GM18861 (cell line): ENCODE measurements around the gene CPNE4.

Source experiments
- ATAC-seq: cut with Tn5 transposase; IDR thresholded peaks from one replicate; pipeline ENCODE4 v1.9.1; 2021; ENCODE audit not compliant: unreplicated experiment

The CPNE4 gene

DNA sequence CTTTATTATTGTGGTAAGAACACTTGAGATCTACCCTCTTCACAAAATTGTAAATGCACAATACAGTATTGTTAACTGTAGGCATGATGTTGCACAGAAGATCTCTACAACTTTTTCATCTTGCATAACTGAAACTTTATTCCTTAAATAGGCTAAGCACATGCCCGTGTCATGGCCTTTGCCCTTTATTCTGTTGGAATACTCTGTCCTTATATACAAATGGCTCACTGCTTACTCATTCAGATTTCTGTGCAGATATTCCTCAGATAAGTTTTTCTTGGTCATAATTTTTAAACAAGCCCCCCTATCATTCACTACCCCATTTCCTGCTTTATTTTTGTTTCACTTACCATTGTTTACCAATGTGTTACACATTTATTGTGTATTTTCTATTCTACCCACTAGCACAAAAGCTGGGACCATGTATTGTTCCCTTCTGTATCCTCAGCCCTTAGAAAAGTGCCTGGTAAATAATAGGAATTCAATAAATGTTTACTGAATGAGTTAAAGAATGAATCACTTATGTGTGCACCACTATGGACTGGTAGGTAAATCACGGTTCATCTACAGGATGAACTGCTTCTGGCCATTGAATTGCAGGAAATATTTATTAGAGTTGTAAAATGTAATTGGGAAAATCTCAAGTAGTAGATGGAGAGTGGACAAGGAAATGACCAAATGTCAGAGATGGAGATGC is 151.0 kb downstream of the CPNE4 start:
- ATAC-seq, result no peak

DNA sequence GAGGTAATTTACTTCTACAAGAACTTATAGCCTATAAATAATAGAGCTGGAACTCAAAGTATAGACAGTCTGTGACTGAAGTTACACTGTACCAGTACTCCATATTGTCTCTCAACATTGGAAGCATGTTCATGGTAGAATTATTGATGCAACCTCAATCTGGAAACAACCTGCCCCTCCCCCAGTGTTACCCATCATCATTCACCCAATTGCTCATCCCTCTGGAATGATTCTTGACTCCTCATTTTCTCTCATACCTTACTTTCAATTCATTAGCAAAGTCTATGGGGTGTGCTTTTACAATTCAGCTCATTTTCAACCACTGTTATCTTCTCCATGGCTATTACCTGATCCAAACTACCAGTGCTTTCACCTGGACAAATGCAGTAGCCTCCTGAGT is 151.7 kb downstream of the CPNE4 start:
- no peak for ATAC-seq

DNA sequence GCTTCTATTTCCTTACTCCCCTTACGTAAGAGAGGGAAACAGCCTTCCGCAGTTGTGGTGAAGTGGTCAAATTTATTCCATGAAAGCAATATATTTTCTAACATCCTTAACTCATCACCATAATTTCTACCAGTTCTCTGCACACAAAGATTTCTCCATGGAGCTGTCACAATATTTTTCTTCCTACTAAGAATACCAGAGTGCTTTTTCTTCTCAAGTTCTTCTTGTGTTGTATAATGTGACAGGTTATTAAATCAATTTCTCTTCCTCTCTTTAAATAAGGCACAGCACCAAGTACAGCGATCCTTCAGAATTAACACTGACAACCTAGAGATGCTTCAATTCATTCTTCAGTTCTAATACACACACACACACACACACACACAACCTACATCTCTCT is 153.0 kb downstream of the CPNE4 start:
- ATAC-seq, result no peak

DNA sequence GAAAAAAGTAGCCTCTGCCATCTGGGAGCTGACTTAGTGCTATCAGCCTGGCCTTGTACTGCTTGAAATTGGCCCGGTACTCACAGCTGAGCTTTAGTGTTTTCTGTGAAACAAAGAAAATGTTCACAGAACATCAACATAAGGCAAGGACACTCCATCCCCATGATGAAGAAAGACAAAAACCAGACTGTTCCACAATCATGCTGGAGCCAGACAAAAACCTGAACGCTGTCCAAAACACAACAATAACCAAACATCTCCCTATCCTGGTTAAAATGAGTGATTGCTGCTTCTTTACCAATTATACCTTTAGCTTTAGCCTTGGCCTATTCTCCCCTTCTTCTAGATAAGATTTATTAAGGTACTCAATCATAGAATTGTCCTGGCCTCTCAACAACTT is 153.9 kb downstream of the CPNE4 start:
- no peak for ATAC-seq

DNA sequence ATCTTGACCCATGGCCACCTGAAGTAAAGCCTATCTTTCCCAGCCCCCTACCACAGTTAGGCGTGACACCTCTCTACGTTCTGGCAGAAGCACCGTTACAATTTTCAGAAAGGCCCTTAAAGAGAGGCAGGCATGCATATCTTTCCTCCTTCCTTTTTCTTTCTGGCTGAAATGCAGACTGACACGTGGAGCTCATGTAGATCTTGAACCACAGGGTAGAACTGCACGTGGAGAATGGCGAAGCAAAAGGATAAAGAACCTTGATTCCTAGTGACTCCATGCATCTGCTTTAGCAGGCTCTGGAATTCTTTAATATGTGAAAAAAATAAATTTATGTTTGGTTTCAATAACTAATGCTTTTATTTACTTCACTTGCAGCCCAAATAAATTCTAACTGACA is 166.6 kb downstream of the CPNE4 start:
- ATAC-seq, result no peak

DNA sequence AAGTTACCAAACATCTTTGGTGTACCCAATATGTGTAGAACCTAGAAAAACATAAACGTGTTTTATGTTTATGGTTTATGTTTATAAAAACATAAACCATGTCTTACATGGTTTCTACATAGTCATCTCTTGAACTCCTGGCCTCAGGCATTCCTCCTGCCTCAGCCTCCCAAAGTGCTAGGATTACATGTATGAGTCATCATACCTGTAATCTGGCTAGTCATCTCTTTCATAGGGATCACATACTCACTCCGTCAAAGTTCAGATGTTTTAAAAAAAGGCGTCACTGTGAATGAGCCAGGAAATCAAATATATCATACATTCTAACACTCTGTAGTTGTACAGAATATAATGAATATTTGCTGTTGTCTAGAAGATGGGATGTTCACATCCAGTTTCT is 178.6 kb downstream of the CPNE4 start:
- ATAC-seq, result no peak

DNA sequence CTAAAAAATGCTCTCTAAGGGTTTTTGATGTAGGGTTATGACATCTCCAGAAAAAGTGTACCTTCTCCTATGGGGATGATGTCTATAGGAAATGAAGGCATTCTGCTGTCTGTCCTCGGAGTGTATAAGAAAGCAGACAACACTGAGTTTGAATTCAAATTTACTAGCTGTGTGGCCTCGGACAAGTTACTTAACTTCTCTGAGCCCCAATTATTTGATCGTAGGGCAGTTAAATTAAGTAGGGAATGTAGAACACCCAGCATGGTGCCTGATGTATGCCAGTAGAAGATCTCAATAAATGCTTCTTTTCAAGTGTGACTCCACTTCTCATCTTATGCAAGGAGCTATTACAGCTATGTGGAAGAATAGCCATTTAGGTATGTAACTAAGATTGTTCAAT is 184.6 kb downstream of the CPNE4 start:
- no peak for ATAC-seq

DNA sequence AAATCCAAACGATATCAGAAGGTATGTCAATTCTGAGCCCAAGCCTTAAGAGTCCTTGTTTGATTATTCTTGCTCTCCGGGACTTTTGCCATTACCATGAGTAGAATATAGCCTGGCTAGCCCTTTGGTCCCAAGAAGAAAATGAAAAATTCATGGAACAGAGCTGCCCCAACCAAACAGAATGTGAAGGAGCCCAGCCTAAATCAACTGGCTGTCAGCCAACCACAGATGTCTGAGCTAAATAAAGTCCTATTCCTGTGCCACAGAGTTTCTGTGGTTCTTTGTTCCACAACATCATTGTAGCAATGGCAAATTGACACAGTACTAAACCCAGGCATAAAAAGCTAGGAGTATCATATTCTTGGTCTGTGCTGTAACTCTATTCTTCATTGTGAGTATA is 185.2 kb downstream of the CPNE4 start:
- no peak for ATAC-seq

DNA sequence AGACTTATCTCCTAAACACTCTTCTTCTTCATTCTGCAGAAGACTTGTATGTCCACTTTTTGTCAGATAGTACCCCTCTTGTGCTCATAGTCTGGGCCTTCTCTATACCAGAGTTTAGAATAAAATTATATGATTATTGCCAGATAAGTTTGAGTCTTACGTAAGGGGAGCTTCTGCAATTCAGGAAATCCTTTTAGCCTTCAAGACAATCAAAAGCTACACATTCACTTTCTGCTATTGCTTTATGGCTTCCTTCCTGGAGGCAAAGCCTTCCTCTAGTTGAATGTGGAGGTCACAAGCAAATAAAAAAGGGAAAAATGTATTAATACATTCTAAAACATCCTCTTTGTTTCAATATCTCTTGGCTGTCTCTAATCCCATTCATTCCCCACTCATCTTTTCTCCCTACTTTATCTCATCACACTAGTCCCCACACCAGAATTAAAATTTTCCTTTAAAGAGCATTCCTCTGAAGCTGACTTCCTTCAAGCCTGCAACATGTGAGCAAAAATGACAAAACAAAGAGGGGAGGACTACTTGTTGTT is 186.8 kb downstream of the CPNE4 start:
- no peak for ATAC-seq

DNA sequence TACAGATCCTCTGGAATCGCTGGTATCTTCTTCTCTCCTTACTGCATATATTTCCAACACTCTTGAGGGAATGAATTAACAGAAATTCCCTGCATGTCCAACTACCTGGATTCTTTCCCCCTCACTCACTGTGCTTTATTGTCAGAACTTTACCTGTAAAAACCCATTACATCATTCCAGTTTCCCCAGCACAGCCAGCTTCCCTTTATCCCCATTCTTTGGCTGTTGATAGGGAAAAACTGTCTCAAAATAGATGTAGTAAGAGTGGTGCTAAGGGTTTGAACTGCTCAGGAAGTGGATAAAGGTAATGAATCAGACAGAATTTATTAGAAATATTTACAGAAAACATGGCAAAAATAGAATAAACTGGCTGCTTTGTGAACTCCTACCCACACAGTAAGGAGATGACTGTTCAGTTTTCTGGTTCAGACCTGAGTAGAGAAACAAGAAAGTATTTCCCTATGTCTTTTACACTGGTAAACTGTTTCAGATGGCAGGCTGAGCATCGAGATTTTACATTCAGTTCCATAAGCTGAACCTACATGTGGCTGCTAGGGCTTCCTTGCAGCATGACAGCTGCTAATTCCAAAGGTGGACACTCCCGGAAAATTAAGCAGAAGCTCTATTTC is 188.4 kb downstream of the CPNE4 start:
- ATAC-seq, result no peak

DNA sequence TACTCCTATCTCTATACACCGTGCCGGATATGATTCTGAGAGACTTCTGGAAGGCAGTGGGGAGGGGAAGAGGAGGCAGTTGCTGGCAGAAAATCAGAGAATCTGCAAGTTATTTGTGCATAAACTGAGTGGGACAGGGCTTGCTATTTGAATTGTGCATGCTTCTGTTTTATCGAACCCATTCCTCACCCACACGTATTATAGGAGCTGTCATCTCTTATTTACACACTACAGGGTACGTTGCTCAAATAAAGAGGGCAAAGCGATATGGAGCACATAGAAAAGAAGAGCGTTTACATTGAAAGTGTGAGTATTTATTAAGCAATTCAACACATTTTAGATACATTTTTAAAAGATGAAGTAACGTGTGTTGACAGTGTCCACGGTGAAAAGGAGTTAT is 191.6 kb downstream of the CPNE4 start:
- ATAC-seq, result no peak

DNA sequence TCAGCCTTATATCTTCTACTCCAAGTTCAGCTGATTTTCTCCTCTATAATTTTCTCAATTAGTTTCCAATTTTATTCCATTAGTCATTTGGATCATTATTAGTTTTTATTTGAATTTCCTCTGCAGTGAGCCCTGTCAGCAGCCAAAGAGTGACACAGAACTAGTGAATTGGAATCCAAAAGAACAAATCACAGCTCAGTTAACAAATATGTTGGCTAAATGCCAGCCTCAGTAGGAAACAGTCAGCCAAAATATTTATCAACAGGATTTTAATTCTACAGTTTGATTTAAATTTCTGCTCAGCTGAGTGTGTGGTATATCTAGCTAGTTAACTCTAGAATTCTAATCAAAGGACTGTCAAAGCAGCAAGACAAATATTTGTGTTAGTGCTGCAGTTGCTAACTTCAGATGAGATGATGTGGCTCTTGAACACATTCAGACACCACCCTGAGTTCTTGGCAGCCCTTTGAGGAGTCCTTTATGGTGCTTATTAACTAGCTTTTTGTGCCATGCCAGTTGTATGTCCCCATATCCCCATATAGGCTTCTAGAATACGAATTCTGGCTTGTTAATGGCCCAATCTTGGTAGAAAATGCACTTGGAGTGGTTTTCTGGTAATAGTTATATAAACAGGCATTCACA is 194.5 kb downstream of the CPNE4 start:
- no peak for ATAC-seq

DNA sequence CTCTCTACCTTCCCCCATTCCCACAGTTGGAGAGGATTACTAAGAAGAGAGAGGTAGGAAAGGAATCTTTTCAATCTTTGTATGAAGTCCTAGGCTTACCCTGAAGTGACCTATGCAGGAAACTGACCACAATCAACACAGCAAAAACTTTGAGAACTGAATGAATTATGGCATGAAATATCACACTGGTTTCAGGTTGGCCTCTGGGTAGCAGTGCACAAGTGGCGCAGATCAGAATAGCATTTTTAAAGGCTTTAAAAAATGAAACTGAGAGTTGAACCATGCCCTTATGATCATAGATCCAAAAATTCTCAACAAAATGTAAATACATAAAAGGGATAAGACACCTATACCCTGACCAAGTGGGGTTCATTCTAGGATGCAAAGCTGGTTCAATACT is 198.9 kb downstream of the CPNE4 start:
- no peak for ATAC-seq

DNA sequence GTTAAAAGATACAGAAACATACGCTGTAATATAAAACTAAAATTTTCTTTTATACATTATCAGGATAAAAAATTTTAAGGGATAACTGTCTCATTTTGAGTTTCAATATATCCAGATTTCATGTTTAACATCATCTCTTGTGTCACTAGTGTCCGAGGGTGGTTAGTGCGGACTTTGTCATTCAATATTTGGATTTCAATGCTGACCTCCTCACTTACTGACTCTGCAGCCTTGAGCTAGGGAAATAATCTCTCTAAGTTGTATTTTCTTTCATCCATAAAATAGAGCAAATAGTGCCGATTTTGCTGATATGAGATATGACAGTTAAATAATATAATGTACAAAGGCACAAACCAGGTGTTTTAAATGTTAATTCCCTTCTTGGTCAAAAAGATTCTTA is 203.2 kb downstream of the CPNE4 start:
- no peak for ATAC-seq

DNA sequence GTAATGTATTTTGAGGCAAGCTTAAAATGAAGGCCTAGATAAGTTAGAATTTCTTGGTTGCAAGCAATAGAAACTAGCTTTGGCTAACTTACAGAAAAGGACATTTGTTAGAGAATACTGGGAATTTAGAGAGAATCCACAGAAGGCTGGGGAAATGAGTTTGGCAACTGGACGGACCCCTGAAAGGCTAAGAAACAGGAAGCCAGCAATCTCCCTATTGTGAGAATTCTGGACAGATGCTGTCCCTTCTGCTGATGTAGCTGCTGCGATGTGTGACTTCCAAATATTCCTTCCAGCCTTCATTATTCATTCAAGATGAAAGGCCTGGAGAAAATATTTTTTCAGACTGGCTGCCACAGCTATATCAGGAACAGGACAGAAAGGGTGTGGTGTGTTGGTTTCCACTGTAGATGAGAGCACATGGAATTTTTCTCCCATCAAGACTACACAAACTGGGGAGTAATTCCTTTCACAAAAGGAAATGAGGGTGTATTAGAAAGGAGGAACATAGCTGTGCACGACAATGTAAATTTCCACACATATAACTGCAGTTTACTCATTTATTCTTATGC is 213.5 kb downstream of the CPNE4 start:
- no peak for ATAC-seq

DNA sequence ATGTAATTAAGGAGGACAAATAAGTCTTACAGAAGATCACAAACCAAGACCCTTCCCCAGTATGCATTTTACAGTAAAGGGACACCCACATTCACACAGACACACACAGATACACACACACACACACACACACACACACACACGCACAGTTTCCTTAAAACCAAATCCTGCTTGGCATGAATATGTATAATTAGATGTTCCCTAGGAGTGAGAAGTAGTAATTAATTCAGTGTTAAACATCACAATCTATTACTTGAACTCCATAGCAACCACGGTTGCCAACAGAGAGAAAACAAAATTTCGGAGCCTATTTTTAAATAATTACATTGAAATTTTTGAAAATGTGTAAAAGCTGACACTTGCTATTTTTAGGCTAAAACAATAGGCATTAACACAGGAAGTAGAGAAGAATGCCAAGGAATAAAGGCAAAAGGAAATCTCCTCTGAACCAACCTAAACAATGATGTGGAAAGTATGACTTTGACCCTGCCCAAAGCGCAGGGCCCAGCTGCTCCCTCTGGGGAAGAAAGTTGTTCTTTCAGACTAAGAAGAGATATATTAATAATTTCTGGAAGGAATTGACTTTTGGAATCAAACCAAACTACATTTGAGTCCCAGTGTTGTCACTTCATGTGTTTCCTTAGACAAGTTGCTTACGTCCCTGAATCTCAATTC is 215.3 kb downstream of the CPNE4 start:
- no peak for ATAC-seq

DNA sequence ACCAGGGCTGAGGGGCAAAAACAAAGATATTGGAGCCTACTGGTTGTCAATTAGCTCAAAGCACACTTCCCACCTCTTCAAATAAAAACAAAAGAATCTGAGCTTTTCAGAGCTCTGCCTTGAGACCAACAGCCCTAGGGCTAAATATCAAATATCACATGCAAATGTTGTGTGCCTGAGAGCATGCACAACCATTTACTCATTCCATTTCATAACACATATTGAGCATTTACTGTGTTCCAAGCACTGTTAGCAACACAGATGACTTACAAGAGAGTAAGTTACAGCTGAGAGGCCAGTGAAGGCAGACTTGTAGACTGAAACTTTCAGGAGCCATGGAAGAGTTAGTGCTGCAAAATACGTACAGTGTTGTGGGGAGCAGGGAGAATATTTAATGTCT is 222.4 kb downstream of the CPNE4 start:
- ATAC-seq, result no peak

DNA sequence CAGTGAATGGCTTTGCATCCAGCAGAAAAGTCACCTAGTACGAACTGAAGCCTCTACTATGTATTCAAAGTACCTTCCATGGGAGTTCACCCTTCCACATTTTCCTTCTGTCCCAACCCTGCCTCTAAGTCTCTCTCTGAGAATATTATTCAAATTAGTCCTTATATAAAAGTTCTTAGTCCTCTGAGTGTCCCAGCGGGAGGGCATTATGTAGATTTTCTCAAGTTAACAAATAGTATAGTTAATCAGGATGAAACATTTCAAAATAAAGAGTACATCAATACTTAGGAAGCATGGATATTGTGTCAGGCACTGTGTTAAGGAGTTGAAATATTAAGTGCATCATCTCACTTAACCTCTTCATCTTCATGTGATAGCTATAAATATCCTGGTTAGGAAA is 223.3 kb downstream of the CPNE4 start:
- ATAC-seq, result no peak

DNA sequence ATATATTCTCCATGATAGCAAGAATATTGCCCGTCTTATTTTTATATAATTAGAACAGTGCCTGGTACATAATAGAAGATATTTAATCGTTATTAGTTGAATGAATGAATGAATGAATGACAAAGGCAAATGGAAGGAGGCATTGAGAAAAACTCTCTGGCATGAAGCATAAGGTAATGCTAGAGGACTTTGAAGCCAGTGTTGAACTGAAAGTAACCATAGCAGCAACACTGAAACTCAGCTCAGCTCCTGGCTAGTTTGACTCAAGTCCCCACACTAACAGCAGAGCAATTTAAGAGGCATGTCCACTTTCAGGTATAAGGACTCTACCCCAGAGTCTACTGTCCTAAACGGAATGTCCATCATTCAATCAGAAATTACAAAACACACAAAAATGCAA is 227.0 kb downstream of the CPNE4 start:
- ATAC-seq, result no peak

DNA sequence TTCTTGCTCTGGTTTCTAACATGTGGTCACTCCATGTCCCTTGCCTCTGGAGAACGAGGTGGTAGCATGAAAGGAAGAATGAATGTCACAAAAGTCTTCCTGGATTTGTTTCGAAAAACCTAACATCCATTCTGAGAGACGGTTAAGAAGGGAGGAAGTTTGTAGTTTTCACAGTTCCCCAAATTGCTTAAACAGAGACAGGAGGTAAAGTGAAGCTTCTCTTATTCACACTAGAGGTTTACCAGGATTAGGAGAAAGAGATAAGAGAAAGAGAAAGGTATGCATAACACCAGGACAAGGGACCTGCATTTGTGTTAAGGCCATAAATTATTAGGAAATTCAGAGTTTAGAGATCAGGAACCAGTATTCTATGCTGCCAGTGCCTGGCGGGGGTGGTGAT is 228.1 kb downstream of the CPNE4 start:
- ATAC-seq, result no peak

DNA sequence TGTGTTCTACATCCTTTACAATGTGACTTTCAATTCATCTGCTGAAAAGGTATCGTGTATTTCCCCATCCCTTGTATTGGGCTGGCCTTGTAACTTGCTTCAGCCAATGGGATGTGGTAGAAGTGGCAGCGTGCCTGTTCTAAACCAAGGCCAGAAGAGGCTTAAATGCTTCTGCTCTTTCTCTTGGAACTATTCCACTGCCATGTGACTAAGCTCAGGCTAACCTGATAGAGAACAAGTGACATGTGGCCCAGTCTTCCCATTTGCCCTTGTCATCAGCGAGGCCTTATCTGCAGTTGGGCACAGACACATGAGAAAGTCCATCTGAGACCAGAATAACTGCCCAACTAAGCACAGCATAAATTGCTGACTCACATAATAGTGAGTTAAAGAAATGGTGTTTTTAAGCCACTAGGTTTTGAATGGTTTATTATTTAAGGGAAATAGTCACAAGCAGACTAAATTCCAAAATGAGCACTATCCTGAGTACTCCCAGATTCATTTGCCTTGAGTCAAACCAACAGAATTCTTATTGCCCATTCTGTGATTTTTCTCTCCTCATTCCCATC is 230.2 kb downstream of the CPNE4 start:
- ATAC-seq, result no peak
